Epithelial cell of proximal tubule (primary cell): ENCODE data around the gene ARAP3. TPM values are rescaled to one million over a fixed set of nuclear protein-coding genes. Genes with fewer than 3 reads are reported as not detected.

Experiments used
- DNase-seq: peaks from one replicate; pipeline ENCODE4 v3.0.0-alpha.2; 2011; ENCODE audit warnings: low read depth
- H3K4me3 ChIP-seq: 2 replicates; pipeline ENCODE4 v1.5.1; 2011; ENCODE audit warnings: low read depth, mild to moderate bottlenecking, low read length
- total RNA-seq: library from RNA; depleted of rRNA; stranded (reverse); fragments of >200 nt; gene quantifications from 2 replicates; pipeline ENCODE4 v1.2.3, GENCODE V29; 2015
- TF ChIP-seq, protein P1 (sequence below): conservative IDR thresholded peaks from 2 replicates; pipeline ENCODE4 v1.5.1; 2012; ENCODE audit warnings: low read depth, mild to moderate bottlenecking, low read length

Gene ARAP3
- total RNA-seq, 1 donor from 2014 or later: 11.3 TPM

DNA sequence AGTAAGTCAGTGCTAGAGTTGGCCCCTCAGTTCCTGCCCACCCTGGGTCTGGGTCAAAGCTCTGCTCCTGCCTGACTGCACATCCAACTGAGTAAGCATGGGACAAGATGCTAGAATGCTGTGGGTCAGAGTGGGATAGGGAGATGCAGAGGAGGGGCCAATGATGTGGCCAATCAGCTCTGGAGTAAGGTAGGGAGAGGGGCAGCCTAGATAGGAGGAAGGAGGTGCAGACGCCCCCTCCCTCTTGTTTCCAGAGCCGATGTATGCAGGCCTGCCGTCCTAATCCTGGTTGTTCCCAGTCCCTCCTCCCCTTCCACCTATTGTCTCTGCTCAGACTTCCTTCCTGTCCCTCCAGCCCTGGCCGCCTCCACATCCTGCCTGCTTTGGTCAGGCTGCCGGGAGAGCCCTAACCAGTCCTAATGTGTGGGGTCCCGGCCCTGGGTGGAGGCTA, 1.3 kb downstream of the ARAP3 start:
- no peak overlapping the region for H3K4me3 ChIP-seq
- TF ChIP-seq, protein P1, sequence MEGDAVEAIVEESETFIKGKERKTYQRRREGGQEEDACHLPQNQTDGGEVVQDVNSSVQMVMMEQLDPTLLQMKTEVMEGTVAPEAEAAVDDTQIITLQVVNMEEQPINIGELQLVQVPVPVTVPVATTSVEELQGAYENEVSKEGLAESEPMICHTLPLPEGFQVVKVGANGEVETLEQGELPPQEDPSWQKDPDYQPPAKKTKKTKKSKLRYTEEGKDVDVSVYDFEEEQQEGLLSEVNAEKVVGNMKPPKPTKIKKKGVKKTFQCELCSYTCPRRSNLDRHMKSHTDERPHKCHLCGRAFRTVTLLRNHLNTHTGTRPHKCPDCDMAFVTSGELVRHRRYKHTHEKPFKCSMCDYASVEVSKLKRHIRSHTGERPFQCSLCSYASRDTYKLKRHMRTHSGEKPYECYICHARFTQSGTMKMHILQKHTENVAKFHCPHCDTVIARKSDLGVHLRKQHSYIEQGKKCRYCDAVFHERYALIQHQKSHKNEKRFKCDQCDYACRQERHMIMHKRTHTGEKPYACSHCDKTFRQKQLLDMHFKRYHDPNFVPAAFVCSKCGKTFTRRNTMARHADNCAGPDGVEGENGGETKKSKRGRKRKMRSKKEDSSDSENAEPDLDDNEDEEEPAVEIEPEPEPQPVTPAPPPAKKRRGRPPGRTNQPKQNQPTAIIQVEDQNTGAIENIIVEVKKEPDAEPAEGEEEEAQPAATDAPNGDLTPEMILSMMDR: no peak
- DNase-seq: no peak

DNA sequence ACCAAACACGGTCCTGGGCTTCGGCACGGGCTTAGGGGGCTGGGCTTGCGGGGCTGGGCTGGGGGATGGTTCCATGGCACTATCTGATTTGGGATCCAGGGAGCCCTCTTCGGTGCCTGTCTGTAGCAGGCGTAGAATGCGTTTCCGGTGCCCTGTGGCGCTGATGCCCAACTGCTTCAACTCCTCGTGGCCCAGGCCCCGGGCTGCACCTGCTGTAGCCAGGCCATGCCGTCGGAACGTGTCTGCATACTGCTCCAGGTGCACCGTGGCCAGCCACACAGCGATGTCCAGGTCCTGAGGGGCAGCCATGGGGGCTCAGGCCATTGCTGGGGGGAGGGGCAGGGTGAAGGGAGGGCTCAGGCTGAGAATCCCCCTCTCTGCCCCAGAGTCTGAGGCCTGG, 1.9 kb downstream of the ARAP3 start:
- H3K4me3 ChIP-seq: no peak overlapping the region
- TF ChIP-seq, protein P1: no peak
- no peak for DNase-seq

DNA sequence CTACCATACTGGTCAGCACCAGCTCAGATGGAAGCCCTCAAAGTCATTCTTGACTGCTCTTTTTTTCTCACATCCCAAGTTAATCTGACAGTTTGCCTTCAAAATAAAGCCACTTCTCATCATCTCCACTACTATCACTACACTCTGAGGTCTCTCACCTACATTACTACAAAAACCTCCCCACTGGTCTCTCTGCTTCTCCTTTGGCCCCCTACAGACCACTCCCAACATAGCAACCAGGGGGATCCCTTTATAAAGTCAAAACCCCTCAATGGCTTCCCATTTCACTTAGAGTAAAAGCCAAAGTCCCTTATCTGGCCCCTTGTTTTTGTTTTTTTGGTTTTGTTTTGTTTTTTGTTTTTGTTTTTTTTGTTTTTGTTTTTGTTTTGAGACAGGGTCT, 4.6 kb downstream of the ARAP3 start:
- TF ChIP-seq, protein P1: peak; percentile 35
- no peak overlapping the region for H3K4me3 ChIP-seq

DNA sequence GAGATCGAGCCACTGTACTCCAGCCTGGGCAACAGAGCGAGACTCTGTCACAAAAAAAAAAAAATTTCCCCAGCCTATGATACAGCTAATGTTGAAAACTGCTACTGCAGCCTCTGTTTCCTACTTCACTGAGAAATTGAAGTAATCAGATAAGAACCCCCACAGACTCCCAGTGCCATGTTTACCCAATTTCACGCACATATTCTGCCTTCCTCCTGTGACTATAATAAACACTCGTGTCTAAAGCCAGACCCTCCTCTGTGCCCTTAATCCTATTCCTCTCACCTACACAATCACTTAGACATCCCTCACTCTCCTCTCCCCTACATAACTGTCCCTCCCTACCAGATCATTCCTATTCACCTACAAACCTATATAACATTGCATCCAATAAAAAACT, 6.4 kb downstream of the ARAP3 start:
- no peak for DNase-seq
- no peak overlapping the region for H3K4me3 ChIP-seq
- TF ChIP-seq, protein P1: no peak

More for the DNA sequence above, 4.6 kb downstream of the ARAP3 start:
- DNase-seq: no peak

DNA sequence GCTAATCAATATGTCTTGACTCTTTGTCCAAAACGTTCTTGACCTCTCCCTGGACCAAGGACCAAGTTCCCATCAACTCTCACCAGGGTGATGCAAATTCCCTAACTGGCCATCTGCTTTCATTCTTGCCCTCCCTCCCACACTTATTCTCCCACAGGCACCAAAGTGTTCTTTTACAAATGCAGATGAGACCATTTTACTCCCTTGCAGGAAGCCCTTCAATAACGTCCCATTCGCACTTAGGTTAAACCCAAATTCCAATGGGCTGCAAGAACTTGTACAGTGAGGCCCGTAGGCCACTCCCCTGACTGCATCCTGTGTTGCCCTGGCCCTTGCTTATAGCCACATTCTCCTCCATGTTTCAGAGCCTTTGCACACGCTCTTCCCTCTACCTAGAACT, 7.3 kb downstream of the ARAP3 start:
- TF ChIP-seq, protein P1: no peak
- H3K4me3 ChIP-seq: no peak overlapping the region
- DNase-seq: no peak

- DNase-seq: no peak
- TF ChIP-seq, protein P1: no peak
- H3K4me3 ChIP-seq: no peak overlapping the region
Measured at GRCh38 chr5:141672841-141673813, 8.9 kb downstream of the ARAP3 start.
